ENCODE data around the gene CEP76.
"Not testable (repeated sequence)": the region's sequence is repeated elsewhere in the genome, so short reads cannot be mapped to it uniquely, and the experiment has no call there.

CEP76 gene

DNA sequence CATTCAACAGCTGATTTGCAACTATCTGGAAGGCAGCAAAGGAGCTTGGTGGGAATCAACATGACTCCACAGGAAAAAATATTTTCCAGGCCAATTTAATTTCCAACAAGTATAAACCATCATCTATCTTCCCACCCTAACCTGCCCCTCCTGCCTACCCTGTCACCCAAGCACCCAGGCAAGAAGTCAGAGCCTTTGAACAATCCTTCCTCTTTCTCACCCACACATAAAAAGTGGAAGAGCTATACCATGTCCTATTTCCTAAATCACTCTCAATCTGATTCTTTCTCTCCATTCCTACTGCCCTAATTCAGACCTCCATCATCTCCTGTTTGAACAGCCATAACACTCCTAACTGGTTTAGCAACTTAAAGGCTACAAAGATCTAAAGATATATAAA lies 57.3 kb downstream of the CEP76 start:
- ATAC-seq: no peak
- TF ChIP-seq, protein P1, sequence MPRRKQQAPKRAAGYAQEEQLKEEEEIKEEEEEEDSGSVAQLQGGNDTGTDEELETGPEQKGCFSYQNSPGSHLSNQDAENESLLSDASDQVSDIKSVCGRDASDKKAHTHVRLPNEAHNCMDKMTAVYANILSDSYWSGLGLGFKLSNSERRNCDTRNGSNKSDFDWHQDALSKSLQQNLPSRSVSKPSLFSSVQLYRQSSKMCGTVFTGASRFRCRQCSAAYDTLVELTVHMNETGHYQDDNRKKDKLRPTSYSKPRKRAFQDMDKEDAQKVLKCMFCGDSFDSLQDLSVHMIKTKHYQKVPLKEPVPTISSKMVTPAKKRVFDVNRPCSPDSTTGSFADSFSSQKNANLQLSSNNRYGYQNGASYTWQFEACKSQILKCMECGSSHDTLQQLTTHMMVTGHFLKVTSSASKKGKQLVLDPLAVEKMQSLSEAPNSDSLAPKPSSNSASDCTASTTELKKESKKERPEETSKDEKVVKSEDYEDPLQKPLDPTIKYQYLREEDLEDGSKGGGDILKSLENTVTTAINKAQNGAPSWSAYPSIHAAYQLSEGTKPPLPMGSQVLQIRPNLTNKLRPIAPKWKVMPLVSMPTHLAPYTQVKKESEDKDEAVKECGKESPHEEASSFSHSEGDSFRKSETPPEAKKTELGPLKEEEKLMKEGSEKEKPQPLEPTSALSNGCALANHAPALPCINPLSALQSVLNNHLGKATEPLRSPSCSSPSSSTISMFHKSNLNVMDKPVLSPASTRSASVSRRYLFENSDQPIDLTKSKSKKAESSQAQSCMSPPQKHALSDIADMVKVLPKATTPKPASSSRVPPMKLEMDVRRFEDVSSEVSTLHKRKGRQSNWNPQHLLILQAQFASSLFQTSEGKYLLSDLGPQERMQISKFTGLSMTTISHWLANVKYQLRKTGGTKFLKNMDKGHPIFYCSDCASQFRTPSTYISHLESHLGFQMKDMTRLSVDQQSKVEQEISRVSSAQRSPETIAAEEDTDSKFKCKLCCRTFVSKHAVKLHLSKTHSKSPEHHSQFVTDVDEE (CRISPR knock-in tag; IDR thresholded peaks at IDR 0.05): no peak
- TF ChIP-seq BACH2 (CRISPR knock-in tag; IDR thresholded peaks at IDR 0.05; ENCODE audit: borderline replicate concordance) (no peak), ESRRG (CRISPR knock-in tag; IDR thresholded peaks at IDR 0.05) (no peak)
- TF ChIP-seq, protein P2, sequence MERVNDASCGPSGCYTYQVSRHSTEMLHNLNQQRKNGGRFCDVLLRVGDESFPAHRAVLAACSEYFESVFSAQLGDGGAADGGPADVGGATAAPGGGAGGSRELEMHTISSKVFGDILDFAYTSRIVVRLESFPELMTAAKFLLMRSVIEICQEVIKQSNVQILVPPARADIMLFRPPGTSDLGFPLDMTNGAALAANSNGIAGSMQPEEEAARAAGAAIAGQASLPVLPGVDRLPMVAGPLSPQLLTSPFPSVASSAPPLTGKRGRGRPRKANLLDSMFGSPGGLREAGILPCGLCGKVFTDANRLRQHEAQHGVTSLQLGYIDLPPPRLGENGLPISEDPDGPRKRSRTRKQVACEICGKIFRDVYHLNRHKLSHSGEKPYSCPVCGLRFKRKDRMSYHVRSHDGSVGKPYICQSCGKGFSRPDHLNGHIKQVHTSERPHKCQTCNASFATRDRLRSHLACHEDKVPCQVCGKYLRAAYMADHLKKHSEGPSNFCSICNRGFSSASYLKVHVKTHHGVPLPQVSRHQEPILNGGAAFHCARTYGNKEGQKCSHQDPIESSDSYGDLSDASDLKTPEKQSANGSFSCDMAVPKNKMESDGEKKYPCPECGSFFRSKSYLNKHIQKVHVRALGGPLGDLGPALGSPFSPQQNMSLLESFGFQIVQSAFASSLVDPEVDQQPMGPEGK (CRISPR knock-in tag; IDR thresholded peaks at IDR 0.05; ENCODE audit: borderline replicate concordance): no peak
- TF ChIP-seq, protein P3, sequence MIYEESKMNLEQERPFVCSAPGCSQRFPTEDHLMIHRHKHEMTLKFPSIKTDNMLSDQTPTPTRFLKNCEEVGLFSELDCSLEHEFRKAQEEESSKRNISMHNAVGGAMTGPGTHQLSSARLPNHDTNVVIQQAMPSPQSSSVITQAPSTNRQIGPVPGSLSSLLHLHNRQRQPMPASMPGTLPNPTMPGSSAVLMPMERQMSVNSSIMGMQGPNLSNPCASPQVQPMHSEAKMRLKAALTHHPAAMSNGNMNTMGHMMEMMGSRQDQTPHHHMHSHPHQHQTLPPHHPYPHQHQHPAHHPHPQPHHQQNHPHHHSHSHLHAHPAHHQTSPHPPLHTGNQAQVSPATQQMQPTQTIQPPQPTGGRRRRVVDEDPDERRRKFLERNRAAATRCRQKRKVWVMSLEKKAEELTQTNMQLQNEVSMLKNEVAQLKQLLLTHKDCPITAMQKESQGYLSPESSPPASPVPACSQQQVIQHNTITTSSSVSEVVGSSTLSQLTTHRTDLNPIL (CRISPR knock-in tag; IDR thresholded peaks at IDR 0.05; ENCODE audit: low read depth): no peak
- TF ChIP-seq, protein P4, sequence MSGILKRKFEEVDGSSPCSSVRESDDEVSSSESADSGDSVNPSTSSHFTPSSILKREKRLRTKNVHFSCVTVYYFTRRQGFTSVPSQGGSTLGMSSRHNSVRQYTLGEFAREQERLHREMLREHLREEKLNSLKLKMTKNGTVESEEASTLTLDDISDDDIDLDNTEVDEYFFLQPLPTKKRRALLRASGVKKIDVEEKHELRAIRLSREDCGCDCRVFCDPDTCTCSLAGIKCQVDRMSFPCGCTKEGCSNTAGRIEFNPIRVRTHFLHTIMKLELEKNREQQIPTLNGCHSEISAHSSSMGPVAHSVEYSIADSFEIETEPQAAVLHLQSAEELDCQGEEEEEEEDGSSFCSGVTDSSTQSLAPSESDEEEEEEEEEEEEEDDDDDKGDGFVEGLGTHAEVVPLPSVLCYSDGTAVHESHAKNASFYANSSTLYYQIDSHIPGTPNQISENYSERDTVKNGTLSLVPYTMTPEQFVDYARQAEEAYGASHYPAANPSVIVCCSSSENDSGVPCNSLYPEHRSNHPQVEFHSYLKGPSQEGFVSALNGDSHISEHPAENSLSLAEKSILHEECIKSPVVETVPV (CRISPR knock-in tag; IDR thresholded peaks at IDR 0.05): no peak

DNA sequence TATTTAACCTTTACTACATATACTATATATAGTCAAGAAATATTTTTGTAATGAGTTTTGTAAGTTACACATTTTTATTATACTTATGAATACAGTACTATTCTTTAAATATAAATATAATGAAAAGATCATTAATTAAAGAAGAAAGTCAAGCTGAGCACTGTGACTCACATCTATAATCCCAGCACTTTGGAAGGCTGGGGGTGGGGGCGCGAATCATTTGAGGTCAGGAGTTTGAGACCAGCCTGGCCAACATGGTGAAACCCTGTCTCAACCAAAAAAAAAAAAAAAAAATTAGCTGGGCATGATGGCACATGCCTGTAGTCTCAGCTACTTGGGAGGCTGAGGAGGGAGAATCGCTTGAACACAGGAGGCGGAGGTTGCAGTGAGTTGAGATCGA lies 58.8 kb downstream of the CEP76 start:
- not testable (repeated sequence) for ATAC-seq

DNA sequence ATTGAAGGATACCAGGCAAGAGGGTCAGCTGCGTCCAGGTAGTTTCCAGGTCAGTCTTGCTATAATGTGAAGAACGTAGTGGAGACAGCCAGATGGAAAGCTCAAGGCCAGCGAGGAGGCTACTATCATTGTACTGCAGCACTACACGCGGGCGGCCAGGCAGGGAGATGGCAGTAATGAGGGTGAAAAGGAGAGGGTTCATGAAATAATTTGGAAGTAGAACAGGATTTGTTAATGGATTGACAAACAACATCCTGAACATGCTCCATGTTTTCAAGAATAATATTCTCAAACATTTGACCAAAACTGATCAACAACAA lies 61.7 kb downstream of the CEP76 start:
- TF ChIP-seq RARB (CRISPR knock-in tag; IDR thresholded peaks at IDR 0.05): no peak
- no peak for TF ChIP-seq ESRRG (CRISPR knock-in tag; IDR thresholded peaks at IDR 0.05)
- TF ChIP-seq, protein P3 (CRISPR knock-in tag; IDR thresholded peaks at IDR 0.05; ENCODE audit: low read depth): no peak
- no peak for TF ChIP-seq ZNF8 (CRISPR knock-in tag; IDR thresholded peaks at IDR 0.05)
- no peak for TF ChIP-seq ISL1 (CRISPR knock-in tag; IDR thresholded peaks at IDR 0.05)
- no peak for TF ChIP-seq CSDC2 (CRISPR knock-in tag; IDR thresholded peaks at IDR 0.05)
- peak; percentile 60; the same call in 2 of the 3 replicates for ATAC-seq

DNA sequence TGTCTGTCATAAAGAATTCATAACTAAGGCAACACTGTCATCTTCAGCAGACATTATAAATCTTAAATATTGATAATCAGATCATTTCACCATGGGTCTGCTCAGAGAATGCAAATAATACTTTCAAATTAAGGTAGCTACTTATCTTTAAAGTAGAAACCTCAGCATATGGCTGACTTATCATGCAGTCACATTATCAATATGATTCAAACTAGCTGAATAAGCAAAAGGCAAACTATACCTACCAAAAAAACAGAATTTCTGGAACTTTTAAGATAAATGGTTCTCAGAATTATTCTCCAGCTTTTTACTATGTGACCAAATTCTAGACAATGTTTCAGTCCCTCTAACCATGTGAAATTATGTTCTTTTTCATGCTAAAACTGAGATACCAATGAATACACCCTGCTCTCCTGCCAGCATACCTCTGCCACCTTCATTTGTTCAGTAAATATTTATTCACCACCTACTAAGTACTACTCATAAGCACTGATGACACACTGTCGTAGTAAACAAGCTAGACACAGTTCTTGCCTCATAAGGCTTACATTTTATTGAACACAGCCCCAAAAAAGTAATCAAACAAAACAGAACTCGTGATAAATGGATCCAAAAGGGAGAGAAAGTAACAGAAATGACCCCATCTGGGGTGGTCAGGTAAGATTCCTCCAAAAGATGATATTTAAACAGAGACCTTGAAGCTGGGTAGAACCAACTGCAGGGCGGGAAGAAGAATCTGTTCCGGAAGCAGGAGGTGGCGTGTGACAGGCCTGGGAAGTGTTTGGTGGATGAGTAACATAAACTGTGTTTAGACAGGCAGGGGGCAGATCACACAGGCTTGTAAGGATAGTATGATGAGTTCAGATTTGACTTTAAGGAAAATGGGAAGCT lies 62.3 kb downstream of the CEP76 start:
- peak; percentile 91 for ATAC-seq
- TF ChIP-seq CSDC2 (CRISPR knock-in tag; IDR thresholded peaks at IDR 0.05): no peak
- TF ChIP-seq SNAI2 (CRISPR knock-in tag; IDR thresholded peaks at IDR 0.05): no peak
- no peak for TF ChIP-seq GLIS3 (CRISPR knock-in tag; IDR thresholded peaks at IDR 0.05)
- TF ChIP-seq, protein P5, sequence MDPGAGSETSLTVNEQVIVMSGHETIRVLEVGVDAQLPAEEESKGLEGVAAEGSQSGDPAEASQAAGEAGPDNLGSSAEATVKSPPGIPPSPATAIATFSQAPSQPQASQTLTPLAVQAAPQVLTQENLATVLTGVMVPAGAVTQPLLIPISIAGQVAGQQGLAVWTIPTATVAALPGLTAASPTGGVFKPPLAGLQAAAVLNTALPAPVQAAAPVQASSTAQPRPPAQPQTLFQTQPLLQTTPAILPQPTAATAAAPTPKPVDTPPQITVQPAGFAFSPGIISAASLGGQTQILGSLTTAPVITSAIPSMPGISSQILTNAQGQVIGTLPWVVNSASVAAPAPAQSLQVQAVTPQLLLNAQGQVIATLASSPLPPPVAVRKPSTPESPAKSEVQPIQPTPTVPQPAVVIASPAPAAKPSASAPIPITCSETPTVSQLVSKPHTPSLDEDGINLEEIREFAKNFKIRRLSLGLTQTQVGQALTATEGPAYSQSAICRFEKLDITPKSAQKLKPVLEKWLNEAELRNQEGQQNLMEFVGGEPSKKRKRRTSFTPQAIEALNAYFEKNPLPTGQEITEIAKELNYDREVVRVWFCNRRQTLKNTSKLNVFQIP (CRISPR knock-in tag; IDR thresholded peaks at IDR 0.05; ENCODE audit: borderline replicate concordance, low read depth): no peak
- no peak for TF ChIP-seq ZC3H10 (CRISPR knock-in tag; IDR thresholded peaks at IDR 0.05)
- TF ChIP-seq BACH2 (CRISPR knock-in tag; IDR thresholded peaks at IDR 0.05; ENCODE audit: borderline replicate concordance): no peak
- TF ChIP-seq ZNF70 (CRISPR knock-in tag; IDR thresholded peaks at IDR 0.05): no peak
- no peak for TF ChIP-seq ESRRG (CRISPR knock-in tag; IDR thresholded peaks at IDR 0.05)

Measured in SK-N-SH treated with all-trans-retinoic acid at 6 μM for 48 hours (cell line).